K562 (cell line): ENCODE results near the gene C19orf85. TPM values are rescaled to one million over a fixed set of nuclear protein-coding genes. Genes with fewer than 3 reads are reported as not detected.
A peak's percentile ranks its signal among the peaks of the same experiment; 100 is the strongest.

Experiments used
- BDP1 ChIP-seq: IDR thresholded peaks from 3 replicates; pipeline ENCODE4 v1.6.1; 2011; ENCODE audit not compliant: insufficient read length, insufficient read depth
- CEBPG ChIP-seq, 3 experiments: fragments of 200-800 bp in 1 of 3; sonication (Bioruptor generic) in 1 of 3; sonication (generic) in 1 of 3; formaldehyde crosslinking in 1 of 3; IDR thresholded peaks in 2 of 3; conservative IDR thresholded peaks in 1 of 3; 2 replicates each; pipeline versions ENCODE4 v1.6.1 to v1.8.0; 2016 to 2022; ENCODE audit warnings: missing compliant biosample characterization in 2 of 3, missing genetic modification characterization in 2 of 3, mild to moderate bottlenecking in 1 of 3, missing genetic modification reagents in 1 of 3
- CREB1 ChIP-seq, 2 experiments: sonication (generic) in 1 of 2; formaldehyde crosslinking in 1 of 2; IDR thresholded peaks; 2 replicates each; pipeline versions ENCODE4 v1.6.1 to v1.8.0; 2012 to 2022; ENCODE audit warnings: inconsistent platforms in 1 of 2, mild to moderate bottlenecking in 1 of 2, missing genetic modification reagents in 1 of 2, moderate library complexity in 1 of 2
- CREB3L1 ChIP-seq: fragments of 450-650 bp; IDR thresholded peaks from 2 replicates; pipeline ENCODE4 v1.6.1; 2014; ENCODE audit warnings: low read depth, mild to moderate bottlenecking, moderate library complexity, borderline replicate concordance
- E2F3 ChIP-seq: fragments of 250-450 bp; sonication (Bioruptor Pico); IDR thresholded peaks from 2 replicates; pipeline ENCODE4 v1.4.0; 2020; ENCODE audit warnings: mild to moderate bottlenecking
- ETV6 ChIP-seq, 3 experiments: fragments of 150-350 bp in 1 of 3; sonication (generic) in 1 of 3; formaldehyde crosslinking in 1 of 3; IDR thresholded peaks; 2 replicates each; pipeline versions ENCODE4 v1.6.1 to v1.8.0; 2014 to 2022; ENCODE audit warnings: borderline replicate concordance in 2 of 3, low read depth in 2 of 3, antibody characterized with exemption in 1 of 3, low read length in 1 of 3, mild to moderate bottlenecking in 1 of 3, missing genetic modification reagents in 1 of 3
- FOS ChIP-seq: IDR thresholded peaks from 3 replicates; pipeline ENCODE4 v1.6.1; 2011; ENCODE audit not compliant: insufficient read length; ENCODE audit errors: extremely low read depth
- FOXP1 ChIP-seq: sonication (generic); formaldehyde crosslinking; IDR thresholded peaks from 2 replicates; pipeline ENCODE4 v1.8.0; 2022; ENCODE audit warnings: mild to moderate bottlenecking, missing genetic modification reagents
- HMG20A ChIP-seq: fragments of 450-650 bp; formaldehyde crosslinking; conservative IDR thresholded peaks from 2 replicates; pipeline ENCODE4 v1.4.0; 2020; ENCODE audit warnings: mild to moderate bottlenecking, mixed read lengths
- HNRNPLL ChIP-seq: fragments of 200-400 bp; formaldehyde crosslinking; IDR thresholded peaks from 2 replicates; pipeline ENCODE4 v1.6.1; 2017; ENCODE audit warnings: low read length, low read depth, mild to moderate bottlenecking; ENCODE audit not compliant: poor library complexity, severe bottlenecking
- KDM1A ChIP-seq, 2 experiments: fragments of 450-650 bp; IDR thresholded peaks; 2 replicates each; pipeline ENCODE4 v1.6.1; 2016; ENCODE audit warnings: mild to moderate bottlenecking in 2 of 2
- KLF1 ChIP-seq: fragments of 450-650 bp; IDR thresholded peaks from 2 replicates; pipeline ENCODE4 v1.6.1; 2016; ENCODE audit warnings: missing genetic modification characterization, missing compliant biosample characterization
- MAZ ChIP-seq, 2 experiments: fragments of 450-650 bp in 1 of 2; sonication (generic) in 1 of 2; formaldehyde crosslinking; IDR thresholded peaks in 1 of 2; conservative IDR thresholded peaks in 1 of 2; 2 replicates each; pipeline versions ENCODE4 v1.4.0 to v1.5.0; 2020; ENCODE audit warnings: mild to moderate bottlenecking in 1 of 2, missing genetic modification reagents in 1 of 2
- NR2F6 ChIP-seq: fragments of 450-650 bp; formaldehyde crosslinking; IDR thresholded peaks from 2 replicates; pipeline ENCODE4 v1.4.0; 2020; ENCODE audit warnings: mild to moderate bottlenecking
- PCBP1 ChIP-seq: fragments of 200-400 bp; formaldehyde crosslinking; IDR thresholded peaks from 2 replicates; pipeline ENCODE4 v1.6.1; 2018; ENCODE audit warnings: mild to moderate bottlenecking, low read depth, low read length; ENCODE audit not compliant: poor library complexity, severe bottlenecking
- STAG1 ChIP-seq: sonication (generic); formaldehyde crosslinking; IDR thresholded peaks from 2 replicates; pipeline ENCODE4 v1.5.0; 2020; ENCODE audit warnings: missing genetic modification reagents, borderline replicate concordance
- TAF15 ChIP-seq: fragments of 200-400 bp; formaldehyde crosslinking; IDR thresholded peaks from 2 replicates; pipeline ENCODE4 v1.6.1; 2017; ENCODE audit warnings: mild to moderate bottlenecking, low read depth, low read length, moderate library complexity
- ZBTB17 ChIP-seq: fragments of 450-650 bp; formaldehyde crosslinking; IDR thresholded peaks from 2 replicates; pipeline ENCODE4 v1.4.0; 2020; ENCODE audit warnings: mild to moderate bottlenecking
- ZBTB5 ChIP-seq: fragments of 450-650 bp; IDR thresholded peaks from 2 replicates; pipeline ENCODE4 v1.6.1; 2017; ENCODE audit warnings: antibody characterized with exemption
- ZNF239 ChIP-seq: fragments of 250-450 bp; sonication (Bioruptor Pico); IDR thresholded peaks from 2 replicates; pipeline ENCODE4 v1.4.0; 2020; ENCODE audit warnings: mild to moderate bottlenecking
- ZNF263 ChIP-seq: sonication (generic); formaldehyde crosslinking; IDR thresholded peaks from 2 replicates; pipeline ENCODE4 v1.8.0; 2022; ENCODE audit warnings: mild to moderate bottlenecking, missing genetic modification reagents, borderline replicate concordance
- ZNF324 ChIP-seq: fragments of 250-450 bp; sonication (Bioruptor Pico); IDR thresholded peaks from 2 replicates; pipeline ENCODE4 v1.4.0; 2020; ENCODE audit warnings: mild to moderate bottlenecking
- ZNF561 ChIP-seq: fragments of 450-650 bp; formaldehyde crosslinking; conservative IDR thresholded peaks from 2 replicates; pipeline ENCODE4 v1.4.0; 2020; ENCODE audit warnings: mild to moderate bottlenecking, moderate library complexity
- ZNF717 ChIP-seq: fragments of 250-450 bp; sonication (Bioruptor Pico); IDR thresholded peaks from 2 replicates; pipeline ENCODE4 v1.5.0; 2021
- polyA plus RNA-seq, 8 experiments: library from polyadenylated mRNA; depleted of rRNA in 4 of 8; stranded (reverse) in 5 of 8; unstranded in 3 of 8; fragments of >200 nt; fragmentation: Nextera tagmentation in 2 of 8; fragmentation: Illumina TruSeq in 1 of 8; extraction: Ambion mirVana in 2 of 8; extraction: Trizol in 1 of 8; gene quantifications; 2 replicates each; pipeline versions ENCODE4 v1.2.1 to v1.2.3, GENCODE V29; 2011 to 2014; ENCODE audit warnings: inconsistent platforms in 1 of 8, missing spikeins in 1 of 8
- total RNA-seq, 7 experiments: library from RNA; depleted of rRNA in 6 of 7; stranded (reverse); fragments of >200 nt in 6 of 7; fragmentation: Illumina TruSeq in 2 of 7; extraction: Trizol in 2 of 7; gene quantifications; 2 replicates each; pipeline versions ENCODE4 v1.2.1 to v1.2.3, GENCODE V29; 2011 to 2021; ENCODE audit warnings: low replicate concordance in 1 of 7

Gene C19orf85
- total and polyA plus RNA-seq, 9 of the 15 experiments (the other 6 are each of a cell fraction or from before 2014, with no cell fraction given): not detected

GRCh38 chr19:55476100-55476775 is 11.7 kb upstream of the C19orf85 start, which contains the start of gene ZNF628 (continued):
- 0 out of 2 replicates have a peak, but pooled peaks have one; percentile 26 for TF ChIP-seq ZNF263 (CRISPR knock-in tag)
- no peak; the same call in 1 of the 2 replicates for TF ChIP-seq KLF1 (tag)
- peak; percentile 84; the same call in 1 of the 2 replicates for TF ChIP-seq E2F3 (CRISPR knock-in tag)
- 0 out of 2 replicates have a peak, but pooled peaks have one; percentile 50 for TF ChIP-seq FOXP1 (CRISPR knock-in tag)
- TF ChIP-seq HMG20A (CRISPR knock-in tag): no peak
- TF ChIP-seq CEBPG (CRISPR knock-in tag; IDR thresholded peaks at IDR 0.05): no peak
- TF ChIP-seq CEBPG (tag; conservative IDR thresholded peaks at IDR 0.05 in 1 of 2, IDR thresholded peaks at IDR 0.05 in 1 of 2): no peak
- no peak for TF ChIP-seq ZNF239 (CRISPR knock-in tag)
- no peak for TF ChIP-seq NR2F6
- no peak; the same call in 1 of the 2 replicates for TF ChIP-seq ZBTB17 (CRISPR knock-in tag)
- TF ChIP-seq CREB1 (IDR thresholded peaks at IDR 0.05): peak; percentile 98
- TF ChIP-seq CREB1 (CRISPR knock-in tag; IDR thresholded peaks at IDR 0.05): peak; percentile 99
- TF ChIP-seq ZNF324: no peak
- peak; percentile 41; the same call in 1 of the 2 replicates for TF ChIP-seq ZNF717 (CRISPR knock-in tag)
- TF ChIP-seq ZBTB5: no peak
- TF ChIP-seq BDP1: no peak
- peak; percentile 61 for TF ChIP-seq FOS
- no peak for TF ChIP-seq KDM1A (IDR thresholded peaks at IDR 0.05)
- no peak for TF ChIP-seq ZNF561 (CRISPR knock-in tag)
- TF ChIP-seq HNRNPLL: no peak
- TF ChIP-seq PCBP1: peak; percentile 63
- peak; percentile 92 to 94 for TF ChIP-seq MAZ (CRISPR knock-in tag; conservative IDR thresholded peaks at IDR 0.05 in 1 of 2, IDR thresholded peaks at IDR 0.05 in 1 of 2)
- TF ChIP-seq ETV6 (IDR thresholded peaks at IDR 0.05; ENCODE audit: borderline replicate concordance in 1 of 2, low read depth in 2 of 2, low read length in 1 of 2): no peak
- peak; percentile 68; the same call in 1 of the 2 replicates for TF ChIP-seq ETV6 (CRISPR knock-in tag; IDR thresholded peaks at IDR 0.05; ENCODE audit: borderline replicate concordance)
- TF ChIP-seq STAG1 (CRISPR knock-in tag): 0 out of 2 replicates have a peak, but pooled peaks have one; percentile 7
- no peak for TF ChIP-seq TAF15
- TF ChIP-seq CREB3L1: peak; percentile 92
